GM19043 (cell line): ENCODE results near the gene TGFB1I1.
"Not testable (repeated sequence)": the region's sequence is repeated elsewhere in the genome, so short reads cannot be mapped to it uniquely, and the experiment has no call there.

Experiments
- ATAC-seq: cut with Tn5 transposase; IDR thresholded peaks from one replicate; pipeline ENCODE4 v1.9.1; 2021; ENCODE audit warnings: low read depth; ENCODE audit not compliant: unreplicated experiment

TGFB1I1 gene

DNA sequence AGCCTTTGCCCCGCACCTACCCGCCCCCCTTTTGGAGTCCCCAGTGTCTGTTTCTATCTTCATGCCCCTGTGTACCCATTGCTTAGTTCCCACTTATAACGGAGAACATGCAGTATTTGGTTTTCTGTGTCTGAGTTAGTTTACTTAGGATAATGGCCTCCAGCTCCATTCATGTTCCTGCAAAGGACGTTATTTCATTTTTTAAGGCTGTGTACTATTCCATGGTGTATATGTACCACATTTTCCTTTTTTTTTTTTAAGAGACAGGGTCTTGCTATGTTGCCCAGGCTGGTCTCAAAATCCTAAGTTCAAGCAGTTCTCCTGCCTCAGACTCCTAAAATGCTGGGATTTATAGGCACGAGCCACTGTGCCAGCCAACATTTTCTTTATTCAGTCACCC, 4.1 kb upstream of the TGFB1I1 start:
- ATAC-seq = no peak

DNA sequence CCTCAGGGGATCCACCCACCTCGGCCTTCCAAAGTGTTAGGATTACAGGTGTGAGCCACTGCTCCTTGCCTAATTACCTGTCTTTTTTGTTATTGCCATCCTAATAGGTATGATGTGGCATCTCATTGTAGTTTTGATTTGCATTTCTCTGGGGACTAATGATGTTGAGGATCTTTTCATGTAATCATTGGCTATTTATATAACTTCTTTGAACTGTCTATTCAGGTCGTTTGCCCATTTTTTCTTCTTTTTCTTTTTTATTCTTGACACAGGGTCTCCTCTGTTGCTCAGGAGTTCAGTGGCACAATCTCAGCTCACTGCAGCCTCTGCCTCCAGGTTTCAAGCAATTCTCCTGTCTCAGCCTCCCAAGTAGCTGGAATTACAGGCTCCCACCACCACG, 1.3 kb upstream of the TGFB1I1 start:
- ATAC-seq = no peak

DNA sequence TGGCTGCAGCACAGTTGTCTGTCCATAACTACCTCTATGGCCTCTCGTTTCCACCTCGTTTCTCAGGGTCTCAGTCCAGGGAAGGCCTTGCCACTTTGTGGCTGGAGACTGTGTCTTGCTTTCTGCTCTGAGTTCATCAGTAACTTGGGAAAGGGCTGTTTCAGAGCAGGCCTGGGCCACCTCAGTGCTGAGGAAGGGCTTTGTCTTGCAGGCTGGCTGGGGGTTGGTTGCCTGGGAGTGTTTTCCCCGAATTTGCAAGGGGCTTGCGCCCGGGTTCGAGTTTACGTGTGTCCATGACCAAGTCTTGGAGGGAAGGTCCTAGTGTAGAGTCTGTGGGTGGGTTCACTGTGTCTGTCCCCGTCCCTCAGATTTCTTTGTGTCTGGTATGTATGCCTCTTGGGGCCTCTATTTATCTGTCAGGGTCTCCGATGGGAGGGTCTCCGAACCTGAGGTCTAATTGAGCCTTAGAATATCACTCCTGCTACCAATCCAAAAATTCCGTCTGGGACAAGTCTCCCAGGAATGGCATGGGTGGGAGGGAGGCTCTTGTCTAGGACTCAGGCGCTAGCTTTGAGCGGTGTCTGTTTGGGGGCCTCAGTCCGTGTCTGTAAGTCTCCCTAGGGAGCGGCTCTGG, 594 bp upstream of the TGFB1I1 start:
- ATAC-seq = no peak

DNA sequence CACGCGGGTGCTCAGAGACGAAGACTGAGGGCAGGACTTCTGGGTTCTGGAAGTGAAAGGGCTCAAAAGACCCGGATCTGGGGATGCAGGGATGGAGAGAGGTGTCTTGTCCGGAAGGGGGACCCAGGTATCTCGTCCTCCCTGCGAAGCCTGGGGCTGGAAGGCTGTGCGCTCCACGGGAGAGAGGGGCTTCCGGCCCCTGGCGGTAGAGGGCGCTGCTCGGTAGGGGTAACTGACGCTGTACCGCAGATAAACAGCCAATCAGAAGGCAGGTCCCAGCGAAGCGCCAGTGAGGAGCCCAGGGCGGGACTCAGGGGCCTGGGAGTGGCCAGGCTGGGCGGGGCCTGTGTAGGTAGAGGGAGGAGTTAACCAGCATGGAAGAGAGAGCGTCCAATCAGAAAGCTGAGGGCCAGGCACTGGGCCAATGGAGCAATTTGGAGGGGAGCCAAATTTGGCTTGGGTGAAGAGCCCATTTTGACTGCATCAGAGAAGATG, 804 bp downstream of the TGFB1I1 start:
- no peak for ATAC-seq

DNA sequence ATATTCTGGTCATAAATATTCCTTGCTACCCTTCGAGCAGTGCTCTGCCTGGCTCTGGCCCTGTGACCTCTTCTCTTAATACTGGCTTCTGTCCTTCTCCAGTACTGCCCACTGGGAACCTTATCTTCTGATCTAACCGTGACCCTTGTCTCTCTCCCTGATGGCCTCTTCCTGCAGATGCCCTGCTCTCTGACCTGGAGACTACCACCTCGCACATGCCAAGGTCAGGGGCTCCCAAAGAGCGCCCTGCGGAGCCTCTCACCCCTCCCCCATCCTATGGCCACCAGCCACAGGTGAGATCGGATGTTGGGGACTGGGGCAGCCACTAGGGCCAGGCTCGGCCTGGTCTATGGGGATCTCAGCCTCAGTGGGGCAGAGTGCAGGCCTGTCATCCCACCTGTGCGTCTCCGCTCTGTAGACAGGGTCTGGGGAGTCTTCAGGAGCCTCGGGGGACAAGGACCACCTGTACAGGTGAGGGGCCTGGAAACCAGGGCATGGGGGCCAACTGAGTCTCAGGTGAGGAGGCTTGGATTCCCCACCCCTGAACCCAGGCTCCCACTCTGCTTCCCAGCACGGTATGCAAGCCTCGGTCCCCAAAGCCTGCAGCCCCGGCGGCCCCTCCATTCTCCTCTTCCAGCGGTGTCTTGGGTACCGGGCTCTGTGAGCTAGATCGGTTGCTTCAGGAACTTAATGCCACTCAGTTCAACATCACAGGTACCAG, 1.5 kb downstream of the TGFB1I1 start:
- no peak for ATAC-seq

DNA sequence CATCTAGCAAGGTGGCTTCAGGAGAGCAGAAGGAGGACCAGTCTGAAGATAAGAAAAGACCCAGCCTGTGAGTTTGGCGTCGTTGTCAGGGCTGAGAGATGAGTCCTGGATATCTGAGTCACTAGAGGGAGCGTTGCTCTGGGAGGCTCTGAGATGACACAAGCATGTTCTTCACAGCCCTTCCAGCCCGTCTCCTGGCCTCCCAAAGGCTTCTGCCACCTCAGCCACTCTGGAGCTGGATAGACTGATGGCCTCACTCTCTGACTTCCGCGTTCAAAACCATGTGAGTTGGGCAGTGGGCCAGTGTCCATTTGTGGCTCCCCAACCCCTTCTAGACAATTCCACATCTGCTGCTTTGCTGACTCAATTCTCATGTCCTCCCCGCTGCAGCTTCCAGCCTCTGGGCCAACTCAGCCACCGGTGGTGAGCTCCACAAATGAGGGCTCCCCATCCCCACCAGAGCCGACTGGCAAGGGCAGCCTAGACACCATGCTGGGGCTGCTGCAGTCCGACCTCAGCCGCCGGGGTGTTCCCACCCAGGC, 2.3 kb downstream of the TGFB1I1 start:
- ATAC-seq = no peak

DNA sequence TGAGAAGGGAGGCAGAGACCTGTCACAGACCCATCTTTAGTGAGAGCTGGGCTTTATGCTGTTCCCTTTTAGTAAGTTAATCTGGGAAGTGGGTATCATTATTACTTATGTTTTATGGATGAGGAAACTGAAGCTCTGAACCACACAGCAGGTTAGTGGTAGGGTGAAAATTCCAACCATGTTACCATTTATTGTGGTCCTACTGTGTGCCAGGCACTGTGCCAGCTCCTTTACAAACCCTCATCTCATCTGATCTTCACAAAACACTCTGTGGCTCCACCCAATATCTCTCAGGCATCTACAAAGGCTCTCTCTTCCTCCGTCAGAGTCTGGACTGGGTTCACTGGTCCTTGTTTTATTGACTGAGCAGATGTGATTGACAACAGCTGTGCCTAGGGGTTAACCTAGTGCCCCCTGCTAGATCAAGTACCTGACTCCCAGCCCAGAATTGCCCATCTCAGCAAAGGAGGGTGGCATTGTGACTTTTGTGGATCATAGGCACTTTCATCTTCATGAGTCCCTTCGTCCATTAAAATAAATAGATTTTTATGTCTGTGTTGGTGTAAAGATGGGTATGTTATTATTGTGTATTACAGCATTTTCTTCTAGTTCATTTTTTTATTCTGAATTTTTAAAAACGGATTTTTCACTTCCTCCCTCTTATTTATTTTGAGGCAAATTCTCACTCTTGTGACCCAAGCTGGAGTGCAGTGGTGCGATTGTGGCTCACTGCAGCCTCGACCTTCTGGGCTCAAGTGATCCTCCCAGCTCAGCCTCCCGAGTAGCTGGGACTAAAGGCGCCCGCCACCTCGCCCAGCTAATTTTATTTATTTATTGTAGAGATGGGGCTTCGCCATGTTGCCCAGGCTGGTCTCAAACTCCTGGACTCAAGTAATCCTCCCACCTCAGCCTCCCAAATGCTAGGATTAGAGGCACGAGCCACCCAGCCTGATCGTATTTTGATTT, 3.1 kb downstream of the TGFB1I1 start:
- no peak for ATAC-seq

DNA sequence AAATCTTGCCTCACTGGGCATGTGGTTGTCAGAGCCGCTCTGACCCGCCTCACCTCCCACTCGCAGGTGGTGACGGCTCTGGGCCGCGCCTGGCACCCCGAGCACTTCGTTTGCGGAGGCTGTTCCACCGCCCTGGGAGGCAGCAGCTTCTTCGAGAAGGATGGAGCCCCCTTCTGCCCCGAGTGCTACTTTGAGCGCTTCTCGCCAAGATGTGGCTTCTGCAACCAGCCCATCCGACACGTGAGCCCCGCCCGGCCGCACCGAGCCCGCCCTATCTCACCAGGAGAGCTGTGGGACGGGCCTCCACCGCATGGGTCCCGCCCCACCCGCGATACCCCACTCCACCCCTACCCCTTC, 4.0 kb downstream of the TGFB1I1 start:
- ATAC-seq = no peak

DNA sequence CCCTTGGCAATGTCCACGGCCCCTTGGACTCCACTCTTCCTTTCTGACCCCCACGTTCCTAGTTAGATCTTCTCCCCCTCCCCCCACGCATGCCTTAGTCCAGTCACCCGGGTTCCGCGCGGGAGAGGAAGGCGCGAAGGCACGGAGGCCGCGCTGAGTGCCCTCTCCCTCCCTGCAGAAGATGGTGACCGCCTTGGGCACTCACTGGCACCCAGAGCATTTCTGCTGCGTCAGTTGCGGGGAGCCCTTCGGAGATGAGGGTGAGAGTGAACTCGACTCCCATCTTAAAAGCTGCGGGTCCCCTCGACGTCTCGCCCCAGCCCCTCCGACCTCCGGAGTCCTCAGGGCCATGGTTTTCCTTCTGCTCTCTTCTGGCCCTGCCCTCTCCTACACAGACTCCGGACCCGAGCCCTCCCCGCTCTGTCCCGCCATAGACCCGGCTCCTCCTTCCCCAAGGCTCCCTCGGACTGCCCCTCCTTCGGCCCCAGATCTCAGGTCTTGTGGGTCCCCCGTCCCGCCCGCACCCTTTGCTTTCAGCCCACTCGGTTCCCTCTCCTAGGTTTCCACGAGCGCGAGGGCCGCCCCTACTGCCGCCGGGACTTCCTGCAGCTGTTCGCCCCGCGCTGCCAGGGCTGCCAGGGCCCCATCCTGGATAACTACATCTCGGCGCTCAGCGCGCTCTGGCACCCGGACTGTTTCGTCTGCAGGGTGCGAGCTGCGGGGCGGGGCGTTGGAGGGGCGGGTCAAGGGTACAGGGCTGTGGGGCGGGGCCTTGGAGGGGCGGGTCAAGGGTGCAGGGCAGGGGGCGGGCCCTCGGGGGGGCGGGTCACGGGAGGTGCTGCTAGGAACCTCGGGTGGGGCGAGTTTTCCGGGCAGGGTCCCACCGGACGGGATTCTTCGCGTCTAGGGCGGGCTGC, 4.6 kb downstream of the TGFB1I1 start:
- peak; percentile 53 for ATAC-seq

DNA sequence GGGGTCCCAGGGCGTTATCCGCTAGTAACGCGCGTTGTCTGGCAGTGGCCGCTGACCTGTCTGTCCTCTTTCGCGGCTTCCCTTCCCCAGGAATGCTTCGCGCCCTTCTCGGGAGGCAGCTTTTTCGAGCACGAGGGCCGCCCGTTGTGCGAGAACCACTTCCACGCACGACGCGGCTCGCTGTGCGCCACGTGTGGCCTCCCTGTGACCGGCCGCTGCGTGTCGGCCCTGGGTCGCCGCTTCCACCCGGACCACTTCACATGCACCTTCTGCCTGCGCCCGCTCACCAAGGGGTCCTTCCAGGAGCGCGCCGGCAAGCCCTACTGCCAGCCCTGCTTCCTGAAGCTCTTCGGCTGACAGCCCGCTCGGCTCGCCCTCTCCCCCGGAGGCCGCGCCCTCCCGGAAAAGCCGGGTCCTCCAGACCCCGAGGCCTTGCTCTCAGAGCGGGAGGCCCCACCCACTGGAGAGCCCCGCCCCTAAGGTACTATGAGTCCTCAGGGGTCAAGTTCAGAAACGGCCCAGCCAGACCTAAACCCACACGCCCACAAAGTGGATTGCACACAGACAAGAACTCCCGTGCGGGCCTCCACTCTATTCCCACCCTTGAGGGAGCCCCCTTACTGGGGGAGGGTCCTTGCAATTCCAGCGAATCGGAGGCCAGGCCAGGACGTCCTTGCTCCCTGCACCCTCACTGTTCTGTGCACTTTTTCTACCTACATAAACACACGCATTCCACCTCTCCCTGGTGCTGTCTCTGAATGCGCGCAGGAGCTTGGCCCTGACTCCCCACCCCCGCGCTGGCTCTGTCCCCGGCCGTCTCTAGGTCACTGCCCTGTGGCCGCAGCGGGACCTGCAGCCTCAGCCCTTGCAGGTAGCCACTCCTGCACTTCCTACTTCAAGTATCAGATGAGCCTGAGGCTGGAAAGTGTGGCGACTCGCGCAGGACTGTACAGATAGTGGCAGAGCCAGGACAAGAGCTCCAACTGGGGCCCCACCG, 5.6 kb downstream of the TGFB1I1 start:
- no peak for ATAC-seq

DNA sequence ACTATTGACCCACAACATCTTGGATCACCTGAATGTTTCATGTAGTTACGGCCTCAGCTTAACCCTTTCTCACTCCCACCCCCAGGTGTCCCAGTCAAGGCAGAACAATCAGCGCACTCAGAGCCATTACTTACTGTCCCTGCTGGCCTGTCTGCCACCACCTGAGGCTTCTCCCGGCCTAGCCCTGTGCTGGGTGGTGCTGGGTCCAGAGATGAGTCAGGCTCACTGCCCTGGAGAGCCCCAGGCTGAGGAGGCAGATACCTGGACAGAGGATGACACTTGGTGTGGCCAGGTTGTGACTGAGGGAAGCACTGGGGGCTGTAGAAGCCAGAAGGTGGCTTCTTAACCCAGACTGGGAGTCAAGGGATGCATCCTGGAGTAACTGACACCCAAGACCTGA, 7.0 kb downstream of the TGFB1I1 start:
- no peak for ATAC-seq

DNA sequence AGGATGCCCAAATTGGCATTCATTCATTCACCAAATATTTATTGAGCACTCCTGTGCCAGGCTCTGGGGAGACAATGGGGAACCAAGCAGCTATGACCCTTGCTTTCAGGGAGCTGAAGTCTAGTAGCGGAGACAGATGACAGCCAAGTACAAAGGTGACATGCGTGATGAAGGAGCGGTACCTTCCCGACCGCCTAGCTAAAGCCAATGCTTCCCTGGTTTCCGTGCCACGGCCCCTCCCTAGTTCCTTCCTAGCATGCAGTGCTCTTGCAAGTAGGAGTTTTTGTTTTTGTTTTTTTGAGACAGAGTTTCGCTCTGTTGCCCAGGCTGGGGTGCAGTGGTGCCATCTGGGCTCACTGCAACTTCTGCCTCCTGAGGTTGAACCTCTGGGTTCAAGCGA, 7.8 kb downstream of the TGFB1I1 start:
- ATAC-seq = no peak

DNA sequence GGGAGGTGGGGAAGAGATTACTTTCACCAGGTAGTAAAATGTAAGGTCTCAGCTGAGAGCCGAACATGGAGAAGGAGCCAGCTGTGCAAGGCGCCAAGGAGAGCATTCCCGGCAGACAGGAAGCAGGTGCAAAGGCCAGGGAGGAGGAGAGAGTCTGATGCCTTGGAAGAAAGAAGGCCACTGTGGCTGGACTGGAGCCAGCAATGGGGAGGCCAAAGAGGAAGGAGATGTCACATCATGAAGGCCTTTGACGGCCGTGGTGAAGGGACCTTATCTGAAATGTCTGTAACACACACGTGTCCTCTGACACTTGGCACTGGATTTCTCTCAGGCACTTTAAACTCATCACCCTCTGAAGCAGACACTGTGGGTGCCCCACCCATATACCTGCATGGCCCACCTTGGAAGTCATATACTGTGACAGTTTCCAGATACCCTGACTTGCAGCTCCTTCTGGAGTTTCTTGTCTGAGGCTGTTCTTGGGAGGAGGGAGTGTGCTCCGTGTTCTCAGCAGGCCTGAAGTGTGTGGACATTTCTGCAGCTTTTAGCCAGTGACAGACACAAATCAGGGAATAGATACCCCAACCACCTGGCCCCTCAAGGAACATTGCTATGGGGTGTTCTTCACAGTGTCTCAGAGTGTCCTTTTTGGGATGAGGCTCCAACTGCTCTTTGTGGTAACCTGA, 9.0 kb downstream of the TGFB1I1 start:
- ATAC-seq = no peak

DNA sequence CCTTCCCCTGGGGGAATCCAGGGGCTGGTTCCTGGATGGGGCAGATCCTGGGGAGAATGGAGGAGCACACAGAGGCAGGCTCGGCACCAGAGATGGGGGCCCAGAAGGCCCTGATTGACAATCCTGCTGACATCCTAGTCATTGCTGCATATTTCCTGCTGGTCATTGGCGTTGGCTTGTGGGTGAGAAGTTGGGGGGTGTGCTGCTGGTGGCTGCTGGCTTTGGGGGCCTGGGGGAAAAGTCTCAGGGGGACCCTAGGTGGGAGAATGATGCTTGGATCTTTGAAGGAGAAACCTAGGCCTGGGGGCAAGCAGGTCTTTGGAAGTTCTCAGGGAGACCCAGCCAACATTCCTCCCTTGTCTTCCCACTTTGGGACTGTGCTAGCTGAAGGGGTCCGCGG, 11.1 kb downstream of the TGFB1I1 start, which contains the start of gene SLC5A2:
Gene SLC5A2, plus strand, starts transcription at position 43 of the 400 bp plus-strand sequence. Its CDS starts 14 bp downstream, at position 57.
- ATAC-seq = no peak

DNA sequence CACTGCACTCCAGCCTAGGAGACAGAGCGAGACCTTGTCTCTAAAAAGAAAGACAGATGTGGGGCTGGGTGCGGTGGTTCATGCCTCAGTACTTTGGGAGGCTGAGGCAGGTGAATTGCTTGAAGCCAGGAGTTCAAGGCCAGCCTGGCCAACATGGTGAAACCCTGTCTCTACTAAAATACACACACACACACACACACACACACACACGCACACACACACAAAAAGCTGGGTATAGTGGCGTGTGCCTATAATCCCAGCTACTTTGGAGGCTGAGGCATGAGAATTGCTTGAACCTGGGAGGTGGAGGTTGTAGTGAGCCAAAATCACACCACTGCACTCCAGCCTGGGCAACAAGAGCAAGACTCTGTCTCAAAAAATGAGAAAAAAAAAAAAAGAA, 12.1 kb downstream of the TGFB1I1 start:
- not testable (repeated sequence) for ATAC-seq

DNA sequence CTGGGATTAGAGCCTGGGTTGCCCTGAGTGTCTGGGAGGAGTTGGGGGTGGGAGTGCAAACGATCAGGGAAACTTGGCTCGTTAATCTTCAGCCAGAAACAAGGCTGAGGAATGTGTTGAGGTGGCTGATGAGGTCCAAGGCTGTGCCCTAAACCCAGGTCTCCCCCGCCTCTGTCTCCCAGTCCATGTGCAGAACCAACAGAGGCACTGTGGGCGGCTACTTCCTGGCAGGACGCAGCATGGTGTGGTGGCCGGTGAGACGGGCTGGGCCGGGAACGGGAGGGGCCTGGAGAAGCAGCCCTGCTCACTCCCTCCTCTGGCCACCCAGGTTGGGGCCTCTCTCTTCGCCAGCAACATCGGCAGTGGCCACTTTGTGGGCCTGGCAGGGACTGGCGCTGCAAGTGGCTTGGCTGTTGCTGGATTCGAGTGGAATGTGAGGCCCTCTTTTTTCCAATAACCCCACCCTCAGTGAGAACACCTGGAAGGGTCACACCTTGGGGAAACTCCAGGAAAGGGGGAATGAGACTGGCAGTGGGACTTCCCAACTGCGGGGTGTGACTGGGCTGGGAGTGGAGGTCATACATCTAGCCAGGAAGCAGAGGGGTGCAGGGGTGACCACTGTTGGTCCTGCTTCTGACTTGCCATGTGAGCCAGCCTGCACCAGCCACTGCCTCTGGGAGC, 12.7 kb downstream of the TGFB1I1 start:
- no peak for ATAC-seq

DNA sequence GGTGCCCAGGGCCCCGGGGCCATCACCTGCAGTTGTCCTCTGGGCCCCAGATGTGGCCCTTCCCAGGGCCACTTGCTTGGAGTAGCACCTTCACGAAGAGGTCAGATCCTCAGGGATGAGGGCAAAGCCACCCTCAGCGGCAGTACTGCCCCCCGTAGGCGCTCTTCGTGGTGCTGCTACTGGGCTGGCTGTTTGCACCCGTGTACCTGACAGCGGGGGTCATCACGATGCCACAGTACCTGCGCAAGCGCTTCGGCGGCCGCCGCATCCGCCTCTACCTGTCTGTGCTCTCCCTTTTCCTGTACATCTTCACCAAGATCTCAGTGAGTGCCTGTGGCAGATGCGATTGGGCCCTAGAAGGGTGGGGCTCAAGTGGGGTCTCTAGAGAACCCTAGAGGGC, 13.6 kb downstream of the TGFB1I1 start:
- no peak for ATAC-seq
